ACC112 (cell line): Measurements from ENCODE around the gene AIF1L.

ENCODE experiments used
- H2AFZ ChIP-seq: fragments of 200-600 bp; sonication (generic); one replicate; pipeline ENCODE4 v1.6.0; 2017; ENCODE audit warnings: antibody characterized with exemption, low read length; ENCODE audit not compliant: unreplicated experiment
- H3K27ac ChIP-seq: fragments of 200-600 bp; sonication (generic); 2 replicates; pipeline ENCODE4 v1.5.1; 2014; ENCODE audit warnings: low read depth, mild to moderate bottlenecking, antibody characterized with exemption, low read length, moderate library complexity
- H3K27me3 ChIP-seq: fragments of 200-600 bp; sonication (generic); 2 replicates; pipeline ENCODE4 v1.6.1; 2014; ENCODE audit warnings: mild to moderate bottlenecking, antibody characterized with exemption, low read length, moderate library complexity, mixed read lengths; ENCODE audit not compliant: insufficient read depth
- H3K36me3 ChIP-seq: fragments of 200-600 bp; sonication (generic); 2 replicates; pipeline ENCODE4 v1.6.1; 2016; ENCODE audit warnings: mild to moderate bottlenecking, antibody characterized with exemption, low read length, moderate library complexity, mixed read lengths; ENCODE audit not compliant: insufficient read depth
- H3K4me1 ChIP-seq: fragments of 200-600 bp; sonication (generic); one replicate; pipeline ENCODE4 v1.6.1; 2016; ENCODE audit warnings: low read length, mixed read lengths; ENCODE audit not compliant: insufficient read depth, unreplicated experiment, control insufficient read depth
- H3K4me3 ChIP-seq: fragments of 200-600 bp; sonication (generic); 2 replicates; pipeline ENCODE4 v1.5.1; 2014; ENCODE audit warnings: mild to moderate bottlenecking, low read depth, low read length
- H3K79me2 ChIP-seq: fragments of 200-600 bp; sonication (generic); one replicate; pipeline ENCODE4 v1.6.0; 2016; ENCODE audit warnings: low read length; ENCODE audit not compliant: control insufficient read depth, unreplicated experiment, insufficient read depth

Gene AIF1L

GRCh38 chr9:131169563-131170240 lies 73.4 kb downstream of the AIF1L start:
- Histone ChIP-seq H3K27ac (no peak overlapping the region), H3K4me3 (no peak overlapping the region), H2AFZ (no peak overlapping the region), H3K27me3 (no peaks in the 10 kb centered on the region), H3K36me3 (peaks cover 13% of the 10 kb centered on the region; the same call in 1 of the 2 replicates), H3K4me1 (no peaks in the 10 kb centered on the region), H3K79me2 (peaks cover 9% of the 10 kb centered on the region)
